Measurements from ENCODE around the gene ADA. TPM values are rescaled to one million over a fixed set of nuclear protein-coding genes. Genes with fewer than 3 reads are reported as not detected.
"Not testable (repeated sequence)": the region's sequence is repeated elsewhere in the genome, so short reads cannot be mapped to it uniquely, and the experiment has no call there.

The ADA gene
- total RNA-seq, 1 donor from 2014 or later, result 177 TPM

- no peaks in the 10 kb centered on the region for H3K36me3 Mint-ChIP-seq (ENCODE audit: unreplicated experiment)
- H3K27ac Mint-ChIP-seq (ENCODE audit: unreplicated experiment), result no peak overlapping the region
- H3K9me3 Mint-ChIP-seq (ENCODE audit: unreplicated experiment), result no peaks in the 10 kb centered on the region
- no peak for TF ChIP-seq CTCF (IDR thresholded peaks at IDR 0.05)
- H3K4me1 Mint-ChIP-seq (ENCODE audit: unreplicated experiment), result peaks cover 2% of the 10 kb centered on the region
- no peak overlapping the region for H3K4me3 Mint-ChIP-seq (ENCODE audit: unreplicated experiment)
- no peak for DNase-seq (ENCODE audit: extremely low spot score, unreplicated experiment)
- peaks cover 8% of the 10 kb centered on the region for H3K27me3 Mint-ChIP-seq (ENCODE audit: unreplicated experiment)
Observed at GRCh38 chr20:44660581-44660980, 9.1 kb upstream of the ADA start.

- H3K36me3 Mint-ChIP-seq (ENCODE audit: unreplicated experiment), result no peaks in the 10 kb centered on the region
Observed at GRCh38 chr20:44659931-44660330, 8.4 kb upstream of the ADA start.

GRCh38 chr20:44658810-44659209 is 7.3 kb upstream of the ADA start:
- Mint-ChIP-seq H3K9me3 (ENCODE audit: unreplicated experiment) (no peaks in the 10 kb centered on the region), H3K27me3 (ENCODE audit: unreplicated experiment) (no peaks in the 10 kb centered on the region), H3K4me1 (ENCODE audit: unreplicated experiment) (no peaks in the 10 kb centered on the region), H3K27ac (ENCODE audit: unreplicated experiment) (no peak overlapping the region), H3K36me3 (ENCODE audit: unreplicated experiment) (peaks cover 2% of the 10 kb centered on the region), H3K4me3 (ENCODE audit: unreplicated experiment) (no peak overlapping the region)
- no peak for DNase-seq (ENCODE audit: extremely low spot score, unreplicated experiment)
- TF ChIP-seq CTCF (IDR thresholded peaks at IDR 0.05), result no peak

More at GRCh38 chr20:44659931-44660330, 8.4 kb upstream of the ADA start:
- DNase-seq (ENCODE audit: extremely low spot score, unreplicated experiment), result no peak
- H3K9me3 Mint-ChIP-seq (ENCODE audit: unreplicated experiment), result no peaks in the 10 kb centered on the region
- no peak for TF ChIP-seq CTCF (IDR thresholded peaks at IDR 0.05)
- H3K4me1 Mint-ChIP-seq (ENCODE audit: unreplicated experiment), result peaks cover 2% of the 10 kb centered on the region
- H3K27me3 Mint-ChIP-seq (ENCODE audit: unreplicated experiment), result peaks cover 7% of the 10 kb centered on the region
- H3K27ac Mint-ChIP-seq (ENCODE audit: unreplicated experiment), result no peak overlapping the region
- H3K4me3 Mint-ChIP-seq (ENCODE audit: unreplicated experiment), result no peak overlapping the region

- H3K36me3 Mint-ChIP-seq (ENCODE audit: unreplicated experiment), result peaks cover 2% of the 10 kb centered on the region
- H3K27me3 Mint-ChIP-seq (ENCODE audit: unreplicated experiment), result no peaks in the 10 kb centered on the region
- no peak for DNase-seq (ENCODE audit: extremely low spot score, unreplicated experiment)
- peaks cover 8% of the 10 kb centered on the region for H3K4me1 Mint-ChIP-seq (ENCODE audit: unreplicated experiment)
- no peak for TF ChIP-seq CTCF (IDR thresholded peaks at IDR 0.05)
- H3K27ac Mint-ChIP-seq (ENCODE audit: unreplicated experiment), result no peak overlapping the region
- no peaks in the 10 kb centered on the region for H3K9me3 Mint-ChIP-seq (ENCODE audit: unreplicated experiment)
- H3K4me3 Mint-ChIP-seq (ENCODE audit: unreplicated experiment), result no peak overlapping the region
Observed at GRCh38 chr20:44657875-44658274, 6.4 kb upstream of the ADA start.

- Mint-ChIP-seq H3K4me1 (ENCODE audit: unreplicated experiment) (peaks cover 13% of the 10 kb centered on the region), H3K4me3 (ENCODE audit: unreplicated experiment) (no peak overlapping the region), H3K36me3 (ENCODE audit: unreplicated experiment) (peaks cover 2% of the 10 kb centered on the region), H3K27me3 (ENCODE audit: unreplicated experiment) (no peaks in the 10 kb centered on the region), H3K9me3 (ENCODE audit: unreplicated experiment) (no peaks in the 10 kb centered on the region), H3K27ac (ENCODE audit: unreplicated experiment) (no peak overlapping the region)
- no peak for DNase-seq (ENCODE audit: extremely low spot score, unreplicated experiment)
- no peak for TF ChIP-seq CTCF (IDR thresholded peaks at IDR 0.05)
Observed at GRCh38 chr20:44656448-44656847, 4.9 kb upstream of the ADA start.

- H3K36me3 Mint-ChIP-seq (ENCODE audit: unreplicated experiment); DNase-seq (ENCODE audit: extremely low spot score, unreplicated experiment); H3K27me3 Mint-ChIP-seq (ENCODE audit: unreplicated experiment); H3K9me3 Mint-ChIP-seq (ENCODE audit: unreplicated experiment); H3K27ac Mint-ChIP-seq (ENCODE audit: unreplicated experiment); H3K4me3 Mint-ChIP-seq (ENCODE audit: unreplicated experiment): not testable (repeated sequence)
- peaks cover 30% of the 10 kb centered on the region for H3K4me1 Mint-ChIP-seq (ENCODE audit: unreplicated experiment)
Observed at GRCh38 chr20:44654210-44654609, 2.7 kb upstream of the ADA start.
